Tibial nerve (tissue), 4 donors: ENCODE data around the gene GPR158.

Source experiments
- CTCF ChIP-seq, 5 experiments: fragments of 200-600 bp in 3 of 5; fragments of 450-650 bp in 2 of 5; sonication (generic) in 3 of 5; IDR thresholded peaks; one replicate each; pipeline ENCODE4 v1.5.1; 2016 to 2019; ENCODE audit warnings: antibody characterized with exemption in 5 of 5, mild to moderate bottlenecking in 3 of 5, moderate library complexity in 2 of 5
- EP300 ChIP-seq, 2 donors: sonication (generic); formaldehyde crosslinking; IDR thresholded peaks; one replicate each; pipeline ENCODE4 v1.6.1; 2017; ENCODE audit warnings: antibody characterized with exemption in 2 of 2, mild to moderate bottlenecking in 1 of 2
- POLR2A ChIP-seq, 2 donors: fragments of 450-650 bp; IDR thresholded peaks; one replicate each; pipeline ENCODE4 v1.6.1; 2017; ENCODE audit warnings: antibody characterized with exemption in 2 of 2, mild to moderate bottlenecking in 2 of 2, moderate library complexity in 2 of 2

GRCh38 chr10:25502453-25502852 is 327.7 kb downstream of the GPR158 start:
- no peak for TF ChIP-seq CTCF (IDR thresholded peaks at IDR 0.05)
- TF ChIP-seq POLR2A (IDR thresholded peaks at IDR 0.05), result no peak
- TF ChIP-seq EP300 (IDR thresholded peaks at IDR 0.05), result no peak
